ENCODE data around the gene AGXT2.

DNA sequence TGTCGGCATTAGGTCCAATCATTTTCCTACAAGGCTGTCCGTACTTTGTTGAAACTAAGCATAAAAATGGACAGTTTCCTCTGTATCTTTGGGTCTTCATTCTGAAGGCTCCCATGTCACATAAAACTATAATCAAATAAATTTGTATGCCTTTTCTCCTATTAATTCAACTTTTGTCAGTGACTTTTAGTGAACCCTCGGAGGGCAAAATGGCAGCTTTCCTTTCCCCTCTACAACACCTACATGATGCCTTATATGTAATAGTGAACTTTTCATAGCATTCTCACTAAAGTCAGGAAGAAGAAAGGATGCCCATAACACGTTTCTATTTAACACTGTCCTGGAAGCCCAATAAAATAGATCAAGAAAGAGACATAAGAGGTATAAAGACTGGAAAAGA, 5.1 kb upstream of the AGXT2 start:
- no peak for TF ChIP-seq ZNF507 (tag; conservative IDR thresholded peaks at IDR 0.05)
- no peak for TF ChIP-seq NELFE (IDR thresholded peaks at IDR 0.05; ENCODE audit: insufficient read depth, insufficient read length)

Measured in K562 (cell line).